CD4-positive, CD25-positive, alpha-beta regulatory T cell (primary cell): ENCODE measurements around the gene CAMTA1. TPM values are rescaled to one million over a fixed set of nuclear protein-coding genes. Genes with fewer than 3 reads are reported as not detected.

Experiments used
- ATAC-seq, 2 donors: fragments of 150-1000 bp; cut with Tn5 transposase; one replicate each; pipeline ENCODE4 v1.10.0; 2021; ENCODE audit warnings: low read depth in 2 of 2, moderate number of reproducible peaks in 2 of 2, moderate library complexity in 1 of 2
- DNase-seq, 3 donors: peaks; one replicate each; pipeline versions ENCODE4 v3.0.0 to v3.0.0-alpha.2; 2012 to 2022; ENCODE audit warnings: mixed read lengths in 1 of 3
- H3K27ac ChIP-seq: one replicate; pipeline ENCODE4 v1.7.0; 2013; ENCODE audit warnings: mild to moderate bottlenecking, low read length; ENCODE audit not compliant: insufficient read depth, poor library complexity, severe bottlenecking
- H3K27me3 ChIP-seq: one replicate; pipeline ENCODE4 v1.7.0; 2013; ENCODE audit warnings: low read length; ENCODE audit not compliant: control insufficient read depth, insufficient read depth
- H3K36me3 ChIP-seq: one replicate; pipeline ENCODE4 v1.7.0; 2013; ENCODE audit warnings: mild to moderate bottlenecking, low read length, moderate library complexity; ENCODE audit not compliant: control insufficient read depth, insufficient read depth
- H3K4me1 ChIP-seq: 2 replicates; pipeline ENCODE4 v1.7.0; 2013; ENCODE audit warnings: mild to moderate bottlenecking, low read length; ENCODE audit not compliant: insufficient read depth, control insufficient read depth, poor library complexity, severe bottlenecking
- H3K4me3 ChIP-seq: one replicate; pipeline ENCODE4 v1.7.0; 2013; ENCODE audit warnings: low read depth, mild to moderate bottlenecking, low read length, moderate library complexity
- H3K9me3 ChIP-seq, 2 experiments: 1 replicate in 1 of 2; 2 replicates in 1 of 2; pipeline ENCODE4 v1.7.0; 2013; ENCODE audit warnings: low read length in 2 of 2, mild to moderate bottlenecking in 1 of 2, moderate library complexity in 1 of 2; ENCODE audit not compliant: control insufficient read depth in 2 of 2
- H3K27ac Mint-ChIP-seq, 3 donors: one replicate each; pipeline ENCODE4 v1.8.0; 2020 to 2022; ENCODE audit warnings: mild to moderate bottlenecking in 3 of 3, mixed read lengths in 3 of 3, moderate library complexity in 2 of 3
- H3K27me3 Mint-ChIP-seq: one replicate; pipeline ENCODE4 v1.8.0; 2022; ENCODE audit warnings: mild to moderate bottlenecking, mixed read lengths
- H3K36me3 Mint-ChIP-seq: one replicate; pipeline ENCODE4 v1.8.0; 2020; ENCODE audit warnings: mixed read lengths
- H3K4me1 Mint-ChIP-seq, 4 donors: one replicate each; pipeline ENCODE4 v1.8.0; 2020 to 2022; ENCODE audit warnings: mixed read lengths in 4 of 4, mild to moderate bottlenecking in 1 of 4
- H3K4me3 Mint-ChIP-seq, 4 donors: one replicate each; pipeline ENCODE4 v1.8.0; 2020 to 2022; ENCODE audit warnings: mild to moderate bottlenecking in 4 of 4, mixed read lengths in 4 of 4, moderate library complexity in 3 of 4
- H3K9me3 Mint-ChIP-seq, 7 donors: one replicate each; pipeline ENCODE4 v1.8.0; 2020 to 2022; ENCODE audit warnings: mixed read lengths in 7 of 7, mild to moderate bottlenecking in 3 of 7, moderate library complexity in 2 of 7
- polyA plus RNA-seq, 4 donors: library from polyadenylated mRNA; unstranded; fragments of 300-500 nt; fragmentation: Illumina TruSeq; gene quantifications; one replicate each; pipeline ENCODE4 v1.2.3, GENCODE V29; 2021
- total RNA-seq: library from RNA; stranded (reverse); gene quantifications from one replicate; pipeline ENCODE4 v1.2.3, GENCODE V29; 2022

Gene CAMTA1
- total and polyA plus RNA-seq, 5 donors from 2014 or later = 48.8 to 112 (median 80.0) TPM

- DNase-seq (no peak), ATAC-seq (no peak)
- peaks cover 24% of the 10 kb centered on the region for H3K27me3 Mint-ChIP-seq
- no peak overlapping the region for H3K4me3 Mint-ChIP-seq
- no peak overlapping the region for H3K27ac Mint-ChIP-seq
- H3K36me3 Mint-ChIP-seq = no peaks in the 10 kb centered on the region
- no peaks in the 10 kb centered on the region for H3K9me3 ChIP-seq
- peaks cover 0 to 47% (median 15%) of the 10 kb centered on the region in 4 donors for H3K4me1 Mint-ChIP-seq
- peaks cover 2% of the 10 kb centered on the region for H3K27me3 ChIP-seq
- H3K9me3 Mint-ChIP-seq = peaks cover 0 to 3% (median 0%) of the 10 kb centered on the region in 7 donors
- H3K4me1 ChIP-seq = peaks cover 17% of the 10 kb centered on the region
- no peak overlapping the region for H3K27ac ChIP-seq
- H3K36me3 ChIP-seq = no peaks in the 10 kb centered on the region
- no peak overlapping the region for H3K4me3 ChIP-seq
These were observed 181.1 kb downstream of the CAMTA1 start for GRCh38 chr1:6966326-6966725.

GRCh38 chr1:6967431-6968111, 182.3 kb downstream of the CAMTA1 start:
- DNase-seq (no peak), ATAC-seq (no peak)
- no peak overlapping the region for H3K4me3 ChIP-seq
- H3K36me3 ChIP-seq = no peaks in the 10 kb centered on the region
- H3K27me3 Mint-ChIP-seq = peaks cover 31% of the 10 kb centered on the region
- H3K27me3 ChIP-seq = peaks cover 2% of the 10 kb centered on the region
- H3K36me3 Mint-ChIP-seq = no peaks in the 10 kb centered on the region
- H3K4me3 Mint-ChIP-seq = no peak overlapping the region
- peaks cover 0 to 5% (median 0%) of the 10 kb centered on the region in 7 donors for H3K9me3 Mint-ChIP-seq
- H3K4me1 ChIP-seq = peaks cover 13% of the 10 kb centered on the region
- H3K9me3 ChIP-seq = no peaks in the 10 kb centered on the region
- no peak overlapping the region for H3K27ac Mint-ChIP-seq
- H3K27ac ChIP-seq = no peak overlapping the region
- peaks cover 0 to 43% (median 15%) of the 10 kb centered on the region in 4 donors for H3K4me1 Mint-ChIP-seq

GRCh38 chr1:6969106-6969505, 183.9 kb downstream of the CAMTA1 start:
- no peak for ATAC-seq

GRCh38 chr1:6969762-6970161, 184.5 kb downstream of the CAMTA1 start:
- no peak for DNase-seq
- Mint-ChIP-seq H3K9me3 (peaks cover 0 to 4% (median 0%) of the 10 kb centered on the region in 7 donors), H3K36me3 (no peaks in the 10 kb centered on the region), H3K4me3 (no peak overlapping the region), H3K27ac (no peak overlapping the region), H3K27me3 (peaks cover 24% of the 10 kb centered on the region), H3K4me1 (peaks cover 0 to 28% (median 10%) of the 10 kb centered on the region in 4 donors)
- Histone ChIP-seq H3K4me1 (no peaks in the 10 kb centered on the region), H3K27ac (no peak overlapping the region), H3K36me3 (no peaks in the 10 kb centered on the region), H3K4me3 (no peak overlapping the region), H3K9me3 (no peaks in the 10 kb centered on the region), H3K27me3 (peaks cover 2% of the 10 kb centered on the region)
- no peak for ATAC-seq

More at GRCh38 chr1:6969106-6969505, 183.9 kb downstream of the CAMTA1 start:
- DNase-seq = peak in 1 of 3 donors; percentile 15
- Histone ChIP-seq H3K36me3 (no peaks in the 10 kb centered on the region), H3K27ac (no peak overlapping the region), H3K9me3 (no peaks in the 10 kb centered on the region), H3K4me1 (no peaks in the 10 kb centered on the region), H3K27me3 (peaks cover 2% of the 10 kb centered on the region), H3K4me3 (no peak overlapping the region)
- Mint-ChIP-seq H3K4me3 (no peak overlapping the region), H3K36me3 (no peaks in the 10 kb centered on the region), H3K4me1 (peaks cover 0 to 34% (median 11%) of the 10 kb centered on the region in 4 donors), H3K27me3 (peaks cover 29% of the 10 kb centered on the region), H3K9me3 (peaks cover 0 to 4% (median 0%) of the 10 kb centered on the region in 7 donors), H3K27ac (no peak overlapping the region)

GRCh38 chr1:6970221-6970620, 185.0 kb downstream of the CAMTA1 start:
- Histone ChIP-seq H3K4me3 (no peak overlapping the region), H3K27me3 (peaks cover 2% of the 10 kb centered on the region), H3K36me3 (no peaks in the 10 kb centered on the region), H3K27ac (no peak overlapping the region), H3K9me3 (no peaks in the 10 kb centered on the region), H3K4me1 (no peaks in the 10 kb centered on the region)
- no peak for DNase-seq
- H3K27ac Mint-ChIP-seq = no peak overlapping the region
- H3K27me3 Mint-ChIP-seq = peaks cover 19% of the 10 kb centered on the region
- H3K9me3 Mint-ChIP-seq = peaks cover 0 to 4% (median 0%) of the 10 kb centered on the region in 7 donors
- ATAC-seq = no peak
- H3K36me3 Mint-ChIP-seq = no peaks in the 10 kb centered on the region
- peaks cover 0 to 24% (median 7%) of the 10 kb centered on the region in 4 donors for H3K4me1 Mint-ChIP-seq
- no peak overlapping the region for H3K4me3 Mint-ChIP-seq

GRCh38 chr1:6971048-6971447, 185.8 kb downstream of the CAMTA1 start:
- Mint-ChIP-seq H3K4me1 (peaks cover 0 to 18% (median 3%) of the 10 kb centered on the region in 4 donors), H3K27ac (no peak overlapping the region), H3K36me3 (no peaks in the 10 kb centered on the region), H3K27me3 (peaks cover 13% of the 10 kb centered on the region), H3K9me3 (peaks cover 0 to 4% (median 0%) of the 10 kb centered on the region in 7 donors), H3K4me3 (no peak overlapping the region)
- Histone ChIP-seq H3K9me3 (no peaks in the 10 kb centered on the region), H3K36me3 (no peaks in the 10 kb centered on the region), H3K4me3 (no peak overlapping the region), H3K27ac (no peak overlapping the region), H3K27me3 (peaks cover 2% of the 10 kb centered on the region), H3K4me1 (no peaks in the 10 kb centered on the region)
- DNase-seq (no peak), ATAC-seq (no peak)

GRCh38 chr1:6971699-6972098, 186.4 kb downstream of the CAMTA1 start:
- no peak for ATAC-seq
- H3K9me3 Mint-ChIP-seq = peaks cover 0 to 4% (median 0%) of the 10 kb centered on the region in 7 donors
- H3K27me3 ChIP-seq = peaks cover 2% of the 10 kb centered on the region

GRCh38 chr1:6972399-6972798, 187.1 kb downstream of the CAMTA1 start:
- Mint-ChIP-seq H3K4me3 (no peak overlapping the region), H3K36me3 (no peaks in the 10 kb centered on the region), H3K4me1 (peaks cover 0 to 18% (median 3%) of the 10 kb centered on the region in 4 donors), H3K27ac (no peak overlapping the region), H3K27me3 (peaks cover 12% of the 10 kb centered on the region), H3K9me3 (peaks cover 0 to 4% (median 0%) of the 10 kb centered on the region in 7 donors)
- H3K4me3 ChIP-seq = no peak overlapping the region
- no peaks in the 10 kb centered on the region for H3K36me3 ChIP-seq
- no peaks in the 10 kb centered on the region for H3K4me1 ChIP-seq
- H3K27ac ChIP-seq = no peak overlapping the region
- ATAC-seq = no peak
- H3K9me3 ChIP-seq = no peaks in the 10 kb centered on the region
- peaks cover 2% of the 10 kb centered on the region for H3K27me3 ChIP-seq
- DNase-seq = no peak

More at GRCh38 chr1:6971699-6972098, 186.4 kb downstream of the CAMTA1 start:
- H3K4me3 ChIP-seq = no peak overlapping the region
- Mint-ChIP-seq H3K4me3 (no peak overlapping the region), H3K4me1 (peaks cover 0 to 18% (median 3%) of the 10 kb centered on the region in 4 donors), H3K36me3 (no peaks in the 10 kb centered on the region), H3K27me3 (peaks cover 12% of the 10 kb centered on the region), H3K27ac (no peak overlapping the region)
- H3K9me3 ChIP-seq = no peaks in the 10 kb centered on the region
- DNase-seq = no peak
- no peak overlapping the region for H3K27ac ChIP-seq
- no peaks in the 10 kb centered on the region for H3K4me1 ChIP-seq
- no peaks in the 10 kb centered on the region for H3K36me3 ChIP-seq
